OCI-LY1 (cell line): ENCODE results near the gene CWH43.

ENCODE experiments used
- CTCF ChIP-seq: fragments of 200-600 bp; sonication (generic), shearing (Covaris generic); IDR thresholded peaks from 2 replicates; pipeline ENCODE4 v1.5.1; 2017; ENCODE audit warnings: mild to moderate bottlenecking, antibody characterized with exemption, low read length, moderate library complexity, mixed read lengths
- EZH2 ChIP-seq: fragments of 200-600 bp; sonication (generic), shearing (Covaris generic); IDR thresholded peaks from 2 replicates; pipeline ENCODE4 v1.8.0; 2017; ENCODE audit warnings: borderline replicate concordance, mixed run types, mild to moderate bottlenecking, antibody characterized with exemption, low read length, moderate library complexity, mixed read lengths

GRCh38 chr4:48938831-48939230 lies 47.2 kb upstream of the CWH43 start:
- TF ChIP-seq CTCF (no peak), EZH2 (no peak)
